GM18907 (cell line): ENCODE measurements around the gene NUB1.
"Not testable (repeated sequence)": the region's sequence is repeated elsewhere in the genome, so short reads cannot be mapped to it uniquely, and the experiment has no call there.

ENCODE experiments used
- ATAC-seq: cut with Tn5 transposase; IDR thresholded peaks from one replicate; pipeline ENCODE4 v1.9.1; 2021; ENCODE audit warnings: mild to moderate bottlenecking, moderate library complexity; ENCODE audit not compliant: unreplicated experiment

The NUB1 gene

DNA sequence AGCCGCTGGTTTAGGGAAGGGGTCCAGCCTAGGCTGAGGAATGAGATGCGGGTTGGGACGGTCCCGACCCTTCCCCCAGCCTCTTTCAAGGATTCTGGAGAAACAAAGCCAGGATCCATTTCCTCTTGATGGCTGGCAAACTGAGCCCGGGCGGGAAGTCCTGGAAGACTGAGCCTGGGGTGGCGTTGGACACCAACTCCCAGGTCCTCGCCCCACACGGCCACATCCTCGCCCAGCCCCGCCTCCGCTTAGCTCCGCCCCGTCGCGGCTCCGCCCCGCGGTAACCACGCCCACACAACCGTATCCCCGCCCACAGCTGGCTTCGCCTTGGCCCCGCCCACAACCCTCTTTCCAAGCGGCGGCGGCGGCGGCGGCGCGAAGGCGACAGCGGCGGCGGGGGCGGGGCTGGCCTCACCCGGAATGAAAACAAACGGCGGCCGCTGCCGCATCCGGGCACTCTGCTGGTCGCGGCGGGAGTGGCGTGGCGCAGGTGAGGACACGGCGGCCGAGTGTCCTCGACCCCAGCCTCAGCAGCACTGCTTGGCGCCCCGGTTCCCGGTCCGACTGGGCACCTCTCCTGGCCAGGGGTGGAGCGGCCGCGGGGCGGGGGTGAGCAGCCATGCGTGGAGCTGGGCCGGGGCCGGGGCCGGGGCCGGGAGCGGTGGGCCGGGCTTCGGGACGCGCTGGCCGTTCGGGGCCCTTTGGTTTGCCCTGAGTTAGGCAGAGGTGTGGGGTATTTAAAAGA is at the start of gene NUB1:
Gene NUB1, plus strand, starts transcription at position 456 of the 745 bp plus-strand sequence. CDS start 3,538 bp downstream, outside the sequence.
- ATAC-seq, result peak; percentile 65

- ATAC-seq, result no peak
Observed at GRCh38 chr7:151292850-151293249, 48.8 kb upstream of the NUB1 start.

DNA sequence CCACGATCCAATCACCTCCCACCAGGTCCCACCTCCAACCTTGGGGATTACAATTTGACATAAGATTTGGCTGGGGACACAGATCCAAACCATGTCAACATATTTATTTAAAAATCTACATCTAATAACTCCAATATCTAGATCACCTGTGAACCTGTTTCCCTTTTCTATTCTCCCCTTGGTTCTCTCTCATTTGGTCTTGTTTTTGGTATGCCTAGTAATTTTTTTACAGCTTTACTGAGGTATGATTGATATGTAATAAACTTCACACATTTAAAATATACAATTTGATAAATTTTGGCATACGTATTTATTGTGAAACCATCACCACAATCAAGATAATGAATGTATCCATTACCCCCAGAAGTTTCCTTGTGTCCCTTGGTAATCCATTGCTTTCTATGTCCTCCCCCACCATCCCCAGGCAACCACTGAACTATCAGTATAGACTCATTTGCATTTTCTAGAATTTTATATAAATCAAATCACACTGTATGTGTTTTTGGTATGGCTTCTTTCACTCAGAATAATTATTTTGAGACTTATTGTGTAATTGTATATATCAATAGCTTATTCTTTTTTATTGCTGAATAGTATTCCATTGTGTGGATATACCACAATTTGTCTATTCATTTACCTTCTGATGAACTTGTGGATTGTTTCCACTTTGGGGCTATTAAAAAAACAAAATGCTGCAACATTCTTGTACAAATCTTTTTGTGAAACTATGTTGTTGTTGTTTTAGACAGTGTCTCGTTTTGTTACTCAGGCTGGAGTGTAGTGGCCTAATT is 45.2 kb upstream of the NUB1 start:
- no peak for ATAC-seq

DNA sequence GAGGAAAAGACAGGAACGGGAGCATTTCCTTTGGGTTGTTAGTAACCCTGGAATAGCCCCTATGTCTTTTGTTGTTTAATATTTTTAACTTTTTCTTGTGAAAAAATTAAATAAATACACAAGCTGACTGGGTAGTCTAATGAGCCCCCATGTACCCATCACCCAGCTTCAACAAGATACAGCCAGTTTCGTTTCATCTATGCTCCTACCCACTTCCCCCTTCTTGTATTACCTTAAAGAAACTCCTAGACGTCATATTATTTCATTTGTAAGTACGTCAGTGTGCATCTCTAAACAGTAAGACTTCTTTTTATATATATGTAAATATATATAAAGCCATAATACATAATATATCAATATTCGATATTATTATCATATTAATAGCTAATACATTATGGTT is 42.8 kb upstream of the NUB1 start:
- no peak for ATAC-seq

- no peak for ATAC-seq
Observed at GRCh38 chr7:151299530-151299929, 42.1 kb upstream of the NUB1 start.

GRCh38 chr7:151299940-151300645 is 41.5 kb upstream of the NUB1 start:
- no peak for ATAC-seq

- no peak for ATAC-seq
Observed at GRCh38 chr7:151301471-151302462, 39.8 kb upstream of the NUB1 start.

GRCh38 chr7:151304251-151304650 is 37.4 kb upstream of the NUB1 start:
- ATAC-seq, result not testable (repeated sequence)

DNA sequence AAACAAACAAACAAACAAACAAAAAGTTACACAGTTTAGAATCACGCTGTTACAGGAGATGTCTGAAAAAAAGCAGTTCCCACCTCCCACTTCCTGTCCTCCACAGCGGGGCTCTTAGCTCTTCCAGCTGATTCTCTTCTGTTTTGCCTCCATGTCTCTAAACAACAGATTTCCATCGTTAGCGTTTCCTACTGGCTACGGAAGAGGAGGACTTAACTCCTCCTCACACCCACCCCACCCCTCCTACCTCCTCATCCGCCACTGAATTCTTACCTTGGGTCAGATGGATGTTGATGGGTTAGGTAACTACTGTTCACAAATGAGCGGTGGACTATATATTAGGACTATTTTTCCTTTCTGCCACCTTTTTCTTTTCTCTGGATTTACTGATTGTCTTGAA is 36.8 kb upstream of the NUB1 start:
- ATAC-seq, result no peak

DNA sequence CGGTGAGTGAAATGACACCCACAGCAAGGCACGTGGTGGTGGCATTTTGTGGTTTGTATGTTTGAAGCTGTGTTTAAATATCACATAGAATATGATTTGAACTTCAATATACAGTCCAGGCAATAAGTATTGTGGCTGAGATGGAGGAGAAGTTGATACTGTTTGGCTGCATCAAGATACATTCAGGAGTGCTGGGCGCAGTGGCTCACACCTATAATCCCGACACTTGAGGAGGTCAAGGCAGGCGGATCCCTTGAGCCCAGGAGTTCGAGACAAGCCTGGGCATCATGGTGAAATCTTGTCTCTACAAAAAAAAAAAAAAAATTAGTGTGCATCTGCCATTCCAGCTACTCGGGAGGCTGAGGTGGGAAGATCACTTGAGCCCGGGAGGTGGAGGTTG is 35.2 kb upstream of the NUB1 start:
- no peak for ATAC-seq

DNA sequence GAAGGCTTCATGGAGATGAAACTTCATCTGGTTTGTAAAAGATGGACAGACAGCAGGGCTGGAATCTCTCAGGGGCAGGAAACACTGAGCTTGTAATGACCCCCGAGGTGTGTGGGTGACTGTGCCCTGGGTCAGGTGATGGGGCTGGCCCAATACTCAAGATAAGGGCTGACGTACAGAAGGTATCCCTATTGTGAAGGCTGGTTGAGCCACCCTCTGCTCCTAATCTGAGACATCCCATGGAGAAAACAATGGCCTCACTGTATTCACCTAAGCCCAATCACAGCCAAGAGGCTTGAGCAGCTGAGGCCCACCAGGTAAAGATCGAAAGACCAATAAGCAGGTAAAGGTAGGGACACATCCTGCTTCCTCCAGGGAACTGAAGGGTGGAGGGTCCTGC is 34.8 kb upstream of the NUB1 start:
- no peak for ATAC-seq

DNA sequence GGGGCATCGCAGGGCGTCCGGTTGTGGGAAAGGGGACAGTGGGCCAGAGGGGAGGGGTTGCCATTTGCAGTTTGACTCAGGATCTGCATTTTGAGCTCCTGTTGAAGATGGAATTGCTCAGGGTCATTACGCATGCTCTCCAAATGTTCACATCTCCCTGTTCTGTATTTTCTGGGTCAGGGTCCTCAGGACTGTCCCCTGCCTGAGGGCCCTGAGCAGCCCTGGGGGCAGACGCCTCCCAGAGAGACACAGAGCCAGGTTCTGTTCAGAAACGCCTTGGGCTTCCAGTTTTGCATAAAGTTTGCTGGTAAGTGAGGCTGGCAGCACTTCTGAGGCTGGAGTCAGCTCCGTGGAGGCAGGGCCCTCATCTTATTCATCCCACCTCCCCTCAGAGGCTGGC is 34.1 kb upstream of the NUB1 start:
- no peak for ATAC-seq

DNA sequence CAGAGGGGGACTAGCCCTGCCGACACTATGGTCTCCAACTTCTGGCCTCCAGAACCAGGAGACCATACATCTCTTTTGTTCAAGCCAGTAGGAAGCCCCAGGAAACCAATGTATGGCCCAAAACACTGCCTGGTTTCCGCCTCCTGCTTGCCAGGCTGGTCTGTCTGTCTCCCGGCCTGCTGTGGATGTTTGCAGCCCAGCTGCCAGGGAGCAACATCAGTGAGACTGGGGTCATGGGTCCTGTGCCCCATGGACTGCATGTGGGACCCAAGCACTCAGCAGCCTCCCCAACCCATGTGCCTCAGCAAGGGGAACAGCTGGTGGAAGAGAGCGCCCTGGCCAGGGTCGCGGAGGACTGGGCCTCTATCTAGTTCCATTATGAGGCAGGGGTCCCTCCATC is 33.4 kb upstream of the NUB1 start:
- ATAC-seq, result no peak

- no peak for ATAC-seq
Observed at GRCh38 chr7:151308791-151309190, 32.8 kb upstream of the NUB1 start.

GRCh38 chr7:151309311-151309710 is 32.3 kb upstream of the NUB1 start:
- no peak for ATAC-seq

- ATAC-seq, result no peak
Observed at GRCh38 chr7:151310578-151310977, 31.0 kb upstream of the NUB1 start.

- ATAC-seq, result no peak
Observed at GRCh38 chr7:151311294-151311864, 30.2 kb upstream of the NUB1 start.

GRCh38 chr7:151312356-151312755 is 29.3 kb upstream of the NUB1 start:
- no peak for ATAC-seq

- no peak for ATAC-seq
Observed at GRCh38 chr7:151312831-151313809, 28.5 kb upstream of the NUB1 start.
